Heart right ventricle (tissue), 16 donors: Measurements from ENCODE around the gene LOX. TPM values are rescaled to one million over a fixed set of nuclear protein-coding genes. Genes with fewer than 3 reads are reported as not detected.

Experiments used
- ATAC-seq, 8 donors: fragments of 200-7000 bp; cut with Tn5 transposase; one replicate each; pipeline ENCODE4 v1.9.1; 2020; ENCODE audit warnings: mild to moderate bottlenecking in 8 of 8, moderate library complexity in 8 of 8, moderate number of reproducible peaks in 1 of 8
- DNase-seq, 2 donors: peaks; one replicate each; pipeline ENCODE4 v3.0.0-alpha.2; 2020
- H3K27ac ChIP-seq, 10 donors: fragments of 200-600 bp; sonication (generic) in 2 of 10; one replicate each; pipeline versions ENCODE4 v1.5.0 to v1.8.0; 2020 to 2022; ENCODE audit warnings: mild to moderate bottlenecking in 3 of 10
- H3K27me3 ChIP-seq, 7 donors: fragments of 200-600 bp; one replicate each; pipeline ENCODE4 v1.8.0; 2021 to 2022; ENCODE audit warnings: mild to moderate bottlenecking in 2 of 7
- H3K36me3 ChIP-seq, 9 donors: fragments of 200-600 bp; sonication (generic) in 1 of 9; one replicate each; pipeline versions ENCODE4 v1.5.0 to v1.8.0; 2020 to 2022; ENCODE audit warnings: mild to moderate bottlenecking in 2 of 9
- H3K4me1 ChIP-seq, 9 donors: fragments of 200-600 bp; sonication (generic) in 1 of 9; one replicate each; pipeline versions ENCODE4 v1.5.0 to v1.8.0; 2020 to 2022; ENCODE audit warnings: mild to moderate bottlenecking in 4 of 9
- H3K4me3 ChIP-seq, 10 donors: fragments of 200-600 bp; sonication (generic) in 2 of 10; one replicate each; pipeline versions ENCODE4 v1.5.0 to v1.8.0; 2020 to 2022; ENCODE audit warnings: mild to moderate bottlenecking in 7 of 10, moderate library complexity in 2 of 10
- H3K9me3 ChIP-seq, 11 donors: fragments of 200-600 bp in 10 of 11; sonication (generic) in 2 of 11; one replicate each; pipeline versions ENCODE4 v1.5.0 to v1.8.0; 2013 to 2022; ENCODE audit warnings: mild to moderate bottlenecking in 2 of 11, control low read depth in 1 of 11, moderate library complexity in 1 of 11
- CTCF ChIP-seq, 9 donors: fragments of 200-600 bp; sonication (generic) in 2 of 9; IDR thresholded peaks; one replicate each; pipeline versions ENCODE4 v1.5.0 to v1.8.0; 2021 to 2022; ENCODE audit warnings: antibody characterized with exemption in 9 of 9, mild to moderate bottlenecking in 5 of 9, moderate library complexity in 1 of 9
- WGBS, 2 donors: extraction: QIAGEN DNeasy Blood & Tissue Kit; methylation state at CpG; one replicate each; pipeline ENCODE4 v1.1.7; 2013; ENCODE audit warnings: inconsistent platforms in 1 of 2; 5-methylcytosine and 5-hydroxymethylcytosine counted together
- intact Hi-C, 10 donors: fragments of 100-400 bp; cut with DNase I; formaldehyde crosslinking; loops; one replicate each; pipeline versions ENCODE4 v1.11.1 to v1.14.2; 2022
- polyA plus RNA-seq, 2 donors: library from polyadenylated mRNA; stranded (reverse); fragments of 200-250 nt; gene quantifications; one replicate each; pipeline ENCODE4 v1.2.3, GENCODE V29; 2013
- total RNA-seq, 10 donors: library from RNA; stranded (reverse); fragmentation: NEBNext Ultra II Directional in 3 of 10; extraction: Animal tissue kit (Norgen Biotek cat#: 25700) in 3 of 10; gene quantifications; one replicate each; pipeline versions ENCODE4 v1.2.1 to v1.2.4, GENCODE V29; 2021 to 2023
- donor health status: Arrhythmogenic right ventricular cardiomyopathy.
- donor health status: ischemic (EF 13 %, LVEDD 7.1; RV severe dilation, severe dysfunction).
- donor health status: healthy with polysubstance abuse.
- donor health status: DM: no; HTN: yes; CAD: no.
- donor health status: DM: no; HTN: no; CAD: no.
- donor health status: ischemic (EF 25% LVEDD 6.9; RV normal size, moderate dysfunction).
- donor health status: ischemic (EF 25% LVEDD 5.7; RV mildly dilated, moderate dysfunction).
- donor health status: healthy.
- donor health status: DM: yes; HTN: yes; CAD: no.
- donor health status: Ischemic cardiomyopathy.
- donor health status: ischemic (EF 35%, LVEDD 5.7; RV mildly dilated, moderate dysfunction).
- donor health status: nonischemic (EF 11% LVEDD 7.7; RV severe dilation, severe dysfunction).
- donor health status: DM: yes; HTN: yes; CAD: no.
- donor health status: PGD.
- donor health status: ischemic (EF 29% LVEDD 5.4; RV normal size, mild dysfunction).
- donor health status: nonischemic (EF 23%, LVEDD 6.1; RV moderate dilation, normal function).

The LOX gene
- total and polyA plus RNA-seq, 12 donors: 1.5 to 34.7 (median 3.2) TPM

- intact Hi-C loops: no loop called here
- H3K4me3 ChIP-seq: no peak overlapping the region
These were observed 48.2 kb downstream of the LOX start for GRCh38 chr5:122029818-122030217.

GRCh38 chr5:122022966-122023365 is 55.1 kb downstream of the LOX start:
- Histone ChIP-seq H3K9me3 (no peaks in the 10 kb centered on the region), H3K4me3 (no peak overlapping the region), H3K4me1 (no peaks in the 10 kb centered on the region), H3K36me3 (peaks cover 0 to 76% (median 13%) of the 10 kb centered on the region in 9 donors), H3K27ac (no peak overlapping the region), H3K27me3 (no peaks in the 10 kb centered on the region)
- TF ChIP-seq CTCF (IDR thresholded peaks at IDR 0.05): no peak
- intact Hi-C loops: no loop called here
- WGBS, 2 donors: 88 to 91% methylated on average over 2 of the region's 2 CpGs
- no peak for DNase-seq
- no peak for ATAC-seq

More at GRCh38 chr5:122029818-122030217, 48.2 kb downstream of the LOX start:
- H3K36me3 ChIP-seq: peaks cover 0 to 52% (median 0%) of the 10 kb centered on the region in 9 donors
- TF ChIP-seq CTCF (IDR thresholded peaks at IDR 0.05): no peak
- H3K4me1 ChIP-seq: no peaks in the 10 kb centered on the region
- no peak for DNase-seq
- WGBS, 2 donors: 99 to 100% methylated on average over 1 of the region's 1 CpG
- H3K27ac ChIP-seq: no peak overlapping the region
- H3K9me3 ChIP-seq: no peaks in the 10 kb centered on the region
- no peak for ATAC-seq
- no peaks in the 10 kb centered on the region for H3K27me3 ChIP-seq

- no peaks in the 10 kb centered on the region for H3K27me3 ChIP-seq
- WGBS, 2 donors: 95 to 96% methylated on average over 7 of the region's 7 CpGs
- peaks cover 0 to 51% (median 13%) of the 10 kb centered on the region in 9 donors for H3K36me3 ChIP-seq
- H3K4me3 ChIP-seq: no peak overlapping the region
- TF ChIP-seq CTCF (IDR thresholded peaks at IDR 0.05): no peak
- ATAC-seq: no peak
- intact Hi-C loops: loop anchor here in 1 of 10 donors (5.0 kb wide), 1 partner anchor 1047 kb away; no protein-coding TSS in a partner anchor
- H3K27ac ChIP-seq: no peak overlapping the region
- no peaks in the 10 kb centered on the region for H3K9me3 ChIP-seq
- H3K4me1 ChIP-seq: no peaks in the 10 kb centered on the region
- DNase-seq: no peak
These were observed 58.0 kb downstream of the LOX start for GRCh38 chr5:122019919-122020590.

DNA sequence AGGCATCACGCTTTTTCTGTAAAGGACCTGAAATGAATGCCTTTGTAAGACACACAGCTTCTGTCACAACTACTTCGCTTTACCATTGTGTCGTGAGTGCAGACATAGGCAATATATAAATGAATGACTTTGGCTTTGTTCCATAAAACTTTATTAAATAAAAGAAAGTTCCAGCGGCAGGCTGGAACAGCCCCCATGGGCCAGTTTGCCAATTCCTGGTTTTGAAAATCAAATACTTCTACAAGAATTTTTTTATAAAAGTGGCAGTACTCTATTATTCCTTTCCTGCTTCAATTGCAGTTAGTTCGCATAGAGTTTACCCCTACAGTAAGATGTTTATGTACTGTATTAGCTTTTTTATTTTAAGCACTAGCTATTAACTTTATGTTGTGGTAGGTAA is 62.6 kb downstream of the LOX start:
- Histone ChIP-seq H3K4me3 (no peak overlapping the region), H3K36me3 (peaks cover 0 to 10% (median 4%) of the 10 kb centered on the region in 9 donors), H3K9me3 (no peaks in the 10 kb centered on the region), H3K27ac (no peak overlapping the region), H3K27me3 (no peaks in the 10 kb centered on the region), H3K4me1 (no peaks in the 10 kb centered on the region)
- intact Hi-C loops: loop anchor here in 1 of 10 donors (5.0 kb wide), 1 partner anchor 1052 kb away; no protein-coding TSS in a partner anchor
- WGBS, 2 donors: 83 to 88% methylated on average over 5 of the region's 5 CpGs
- DNase-seq (no peak), ATAC-seq (no peak)
- no peak for TF ChIP-seq CTCF (IDR thresholded peaks at IDR 0.05)
